ENCODE results near the gene MOV10L1. TPM values are rescaled to one million over a fixed set of nuclear protein-coding genes. Genes with fewer than 3 reads are reported as not detected.

MOV10L1 gene
- total RNA-seq, 4 donors from 2014 or later = 0.23 to 0.83 (median 0.40) TPM

GRCh38 chr22:50082961-50083461 is 6.8 kb upstream of the MOV10L1 start:
- Histone ChIP-seq H3K27ac (replicated peaks in 1 of 4) (no peak overlapping the region), H3K9me3 (no peaks in the 10 kb centered on the region), H3K4me3 (no peak overlapping the region), H3K4me1 (no peaks in the 10 kb centered on the region), H3K27me3 (peaks cover 0 to 60% (median 4%) of the 10 kb centered on the region in 4 donors), H3K36me3 (no peaks in the 10 kb centered on the region)
- DNase-seq (ENCODE audit: extremely low spot score) = no peak
- intact Hi-C loops (cut with DNase I) = no loop called here
- TF ChIP-seq POLR2AphosphoS5 (IDR thresholded peaks at IDR 0.05) (no peak), POLR2A (IDR thresholded peaks at IDR 0.05; ENCODE audit: low read depth) (no peak), EP300 (IDR thresholded peaks at IDR 0.05) (no peak), CTCF (IDR thresholded peaks at IDR 0.05) (no peak)
- WGBS = 89% methylated on average over 21 of the region's 21 CpGs

GRCh38 chr22:50083462-50084079 is 6.2 kb upstream of the MOV10L1 start:
- TF ChIP-seq POLR2A (IDR thresholded peaks at IDR 0.05; ENCODE audit: low read depth) = no peak
- no peak for TF ChIP-seq CTCF (IDR thresholded peaks at IDR 0.05)
- TF ChIP-seq POLR2AphosphoS5 (IDR thresholded peaks at IDR 0.05) = no peak
- TF ChIP-seq EP300 (IDR thresholded peaks at IDR 0.05) = no peak
- intact Hi-C loops (cut with DNase I) = no loop called here
- Histone ChIP-seq H3K9me3 (no peaks in the 10 kb centered on the region), H3K4me1 (no peaks in the 10 kb centered on the region), H3K4me3 (no peak overlapping the region), H3K36me3 (no peaks in the 10 kb centered on the region), H3K27me3 (peaks cover 0 to 64% (median 4%) of the 10 kb centered on the region in 4 donors), H3K27ac (replicated peaks in 1 of 4) (no peak overlapping the region)
- DNase-seq (ENCODE audit: extremely low spot score) = no peak
- WGBS = 63% methylated on average over 17 of the region's 18 CpGs

- no peak overlapping the region for H3K27ac ChIP-seq (replicated peaks in 1 of 4)
- 77% methylated on average over 10 of the region's 10 CpGs for WGBS
- DNase-seq (ENCODE audit: extremely low spot score) = no peak
- H3K27me3 ChIP-seq = peaks cover 0 to 65% (median 6%) of the 10 kb centered on the region in 4 donors
- TF ChIP-seq POLR2AphosphoS5 (IDR thresholded peaks at IDR 0.05) (no peak), CTCF (IDR thresholded peaks at IDR 0.05) (no peak), POLR2A (IDR thresholded peaks at IDR 0.05; ENCODE audit: low read depth) (no peak), EP300 (IDR thresholded peaks at IDR 0.05) (no peak)
- no peaks in the 10 kb centered on the region for H3K36me3 ChIP-seq
- no peaks in the 10 kb centered on the region for H3K9me3 ChIP-seq
- intact Hi-C loops (cut with DNase I) = no loop called here
- H3K4me1 ChIP-seq = no peaks in the 10 kb centered on the region
- H3K4me3 ChIP-seq = no peak overlapping the region
Observed at GRCh38 chr22:50084080-50084477, 5.7 kb upstream of the MOV10L1 start.

- Histone ChIP-seq H3K36me3 (no peaks in the 10 kb centered on the region), H3K4me3 (no peak overlapping the region), H3K27me3 (peaks cover 0 to 70% (median 7%) of the 10 kb centered on the region in 4 donors), H3K9me3 (peaks cover 0 to 2% (median under 1%) of the 10 kb centered on the region in 4 donors), H3K4me1 (no peaks in the 10 kb centered on the region), H3K27ac (replicated peaks in 1 of 4) (no peak overlapping the region)
- intact Hi-C loops (cut with DNase I) = no loop called here
- 56% methylated on average over 16 of the region's 16 CpGs for WGBS
- DNase-seq (ENCODE audit: extremely low spot score) = no peak
- TF ChIP-seq CTCF (IDR thresholded peaks at IDR 0.05) (no peak), POLR2AphosphoS5 (IDR thresholded peaks at IDR 0.05) (no peak), EP300 (IDR thresholded peaks at IDR 0.05) (no peak), POLR2A (IDR thresholded peaks at IDR 0.05; ENCODE audit: low read depth) (no peak)
Observed at GRCh38 chr22:50084614-50085021, 5.2 kb upstream of the MOV10L1 start.

Data from esophagus muscularis mucosa (tissue), 4 donors.